Cardiac fibroblast (primary cell): ENCODE measurements around the gene BPTF.

Experiments used
- DNase-seq, 2 donors: peaks; one replicate each; pipeline versions ENCODE4 v3.0.0 to v3.0.0-alpha.2; 2010; ENCODE audit warnings: low read depth in 2 of 2
- H3K4me3 ChIP-seq, 2 donors: replicated peaks in 1 of 2; 1 replicate in 1 of 2; 2 replicates in 1 of 2; pipeline ENCODE4 v1.5.1; 2011; ENCODE audit warnings: low read depth in 2 of 2, low read length in 2 of 2, mild to moderate bottlenecking in 2 of 2, moderate library complexity in 1 of 2
- CTCF ChIP-seq: IDR thresholded peaks from one replicate; pipeline ENCODE4 v1.5.1; 2011; ENCODE audit warnings: low read depth, mild to moderate bottlenecking, low read length, inconsistent platforms

The BPTF gene

GRCh38 chr17:67821871-67822367, 3.4 kb upstream of the BPTF start:
- no peak for TF ChIP-seq CTCF
- no peak overlapping the region for H3K4me3 ChIP-seq
- DNase-seq, result no peak

GRCh38 chr17:67825627-67826601, 611 bp downstream of the BPTF start:
- peak; percentile 26 to 33 for DNase-seq
- H3K4me3 ChIP-seq, result peak overlapping the region; percentile 82 to 91

- TF ChIP-seq CTCF, result no peak
- H3K4me3 ChIP-seq, result no peak overlapping the region
- no peak for DNase-seq
These were observed 4.0 kb downstream of the BPTF start for GRCh38 chr17:67829331-67829730.

- TF ChIP-seq CTCF, result no peak
- DNase-seq, result peak in 1 of 2 donors; percentile 39
- no peak overlapping the region for H3K4me3 ChIP-seq
These were observed 5.1 kb downstream of the BPTF start for GRCh38 chr17:67830440-67830839.

GRCh38 chr17:67831268-67831667, 6.0 kb downstream of the BPTF start:
- H3K4me3 ChIP-seq, result no peak overlapping the region
- no peak for DNase-seq
- TF ChIP-seq CTCF, result no peak

GRCh38 chr17:67833134-67833533, 7.8 kb downstream of the BPTF start:
- H3K4me3 ChIP-seq, result no peak overlapping the region
- no peak for DNase-seq
- TF ChIP-seq CTCF, result no peak

- no peak overlapping the region for H3K4me3 ChIP-seq
- DNase-seq, result no peak
- TF ChIP-seq CTCF, result no peak
These were observed 8.8 kb downstream of the BPTF start for GRCh38 chr17:67833946-67834631.
